Measurements from ENCODE around the gene NKX1-2. TPM values are rescaled to one million over a fixed set of nuclear protein-coding genes. Genes with fewer than 3 reads are reported as not detected.

Gene NKX1-2
- total RNA-seq, 1 experiment from 2014 or later = 0.36 TPM

GRCh38 chr10:124486635-124487034 lies 36.8 kb upstream of the NKX1-2 start:
- no peak overlapping the region for H3K4me3 ChIP-seq (ENCODE audit: low read length)
- H3K4me2 ChIP-seq (ENCODE audit: low read length) = no peak overlapping the region
- no peaks in the 10 kb centered on the region for H3K36me3 ChIP-seq (ENCODE audit: low read depth, low read length)
- no peaks in the 10 kb centered on the region for H3K9me2 ChIP-seq (replicated peaks; ENCODE audit: low read length)
- no peaks in the 10 kb centered on the region for H3K9me3 ChIP-seq (ENCODE audit: low read length)
- no peaks in the 10 kb centered on the region for H4K20me1 ChIP-seq (ENCODE audit: low read length)
- no peaks in the 10 kb centered on the region for H3K27me3 ChIP-seq (ENCODE audit: low read length)
- H3K4me1 ChIP-seq (ENCODE audit: insufficient read depth, low read length) = no peaks in the 10 kb centered on the region
- ATAC-seq (no peak), DNase-seq (no peak)
- H3K27ac ChIP-seq (ENCODE audit: low read length) = no peak overlapping the region
- intact Hi-C loops (cut with micrococcal nuclease) = no loop called here
- ChIA-PET POLR2A (ENCODE audit: unreplicated experiment) (no interaction called here), CTCF (no interaction called here)
- H2AFZ ChIP-seq (ENCODE audit: low read length) = no peak overlapping the region
- TF ChIP-seq EZH2phosphoT487 (IDR thresholded peaks at IDR 0.05; ENCODE audit: borderline replicate concordance, low read length) (no peak), EZH2 (IDR thresholded peaks at IDR 0.05; ENCODE audit: low read length, unreplicated experiment) (no peak), CTCF (conservative IDR thresholded peaks at IDR 0.05; ENCODE audit: low read depth, low read length) (no peak)
- BruUV-seq (replicated peaks) = no TSS peak
- no peaks in the 10 kb centered on the region for H3F3A ChIP-seq (ENCODE audit: low read length, unreplicated experiment)
- no peak overlapping the region for H3K9ac ChIP-seq (ENCODE audit: low read length)
- no peaks in the 10 kb centered on the region for H3K79me2 ChIP-seq (ENCODE audit: low read length)

GRCh38 chr10:124484661-124485060 lies 34.8 kb upstream of the NKX1-2 start:
- no peaks in the 10 kb centered on the region for H3K27me3 ChIP-seq (ENCODE audit: low read length)
- TF ChIP-seq EZH2 (IDR thresholded peaks at IDR 0.05; ENCODE audit: low read length, unreplicated experiment) (no peak), CTCF (conservative IDR thresholded peaks at IDR 0.05; ENCODE audit: low read depth, low read length) (no peak), EZH2phosphoT487 (IDR thresholded peaks at IDR 0.05; ENCODE audit: borderline replicate concordance, low read length) (no peak)
- ATAC-seq (no peak), DNase-seq (no peak)
- no peaks in the 10 kb centered on the region for H4K20me1 ChIP-seq (ENCODE audit: low read length)
- no peak overlapping the region for H3K9ac ChIP-seq (ENCODE audit: low read length)
- ChIA-PET POLR2A (ENCODE audit: unreplicated experiment) (no interaction called here), CTCF (no interaction called here)
- H3K9me3 ChIP-seq (ENCODE audit: low read length) = no peaks in the 10 kb centered on the region
- H3K79me2 ChIP-seq (ENCODE audit: low read length) = no peaks in the 10 kb centered on the region
- no peaks in the 10 kb centered on the region for H3F3A ChIP-seq (ENCODE audit: low read length, unreplicated experiment)
- no peak overlapping the region for H3K27ac ChIP-seq (ENCODE audit: low read length)
- no peak overlapping the region for H3K4me3 ChIP-seq (ENCODE audit: low read length)
- no peaks in the 10 kb centered on the region for H3K4me1 ChIP-seq (ENCODE audit: insufficient read depth, low read length)
- intact Hi-C loops (cut with micrococcal nuclease) = no loop called here
- no TSS peak for BruUV-seq (replicated peaks)
- no peak overlapping the region for H3K4me2 ChIP-seq (ENCODE audit: low read length)
- H2AFZ ChIP-seq (ENCODE audit: low read length) = no peak overlapping the region
- no peaks in the 10 kb centered on the region for H3K9me2 ChIP-seq (replicated peaks; ENCODE audit: low read length)
- H3K36me3 ChIP-seq (ENCODE audit: low read depth, low read length) = no peaks in the 10 kb centered on the region

DNA sequence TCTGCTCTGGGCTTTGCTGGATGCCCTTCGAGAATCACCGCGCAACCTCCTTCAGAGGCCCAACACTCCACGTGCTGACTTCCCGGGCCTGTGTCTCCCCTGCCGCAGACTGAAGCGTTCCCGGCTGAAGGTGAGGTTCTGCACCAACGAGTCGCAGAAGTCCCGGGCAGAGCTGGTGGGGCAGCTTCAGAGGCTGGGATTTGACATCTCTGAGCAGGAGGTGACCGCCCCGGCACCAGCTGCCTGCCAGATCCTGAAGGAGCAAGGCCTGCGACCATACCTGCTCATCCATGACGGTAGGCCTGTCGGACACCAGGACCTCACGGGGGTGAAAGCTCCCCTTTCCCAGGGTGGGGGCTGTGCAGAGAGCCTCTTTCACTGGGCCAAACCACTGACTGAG lies 34.2 kb upstream of the NKX1-2 start:
- H3K4me3 ChIP-seq (ENCODE audit: low read length) = no peak overlapping the region
- H3K36me3 ChIP-seq (ENCODE audit: low read depth, low read length) = no peaks in the 10 kb centered on the region
- no peaks in the 10 kb centered on the region for H3K79me2 ChIP-seq (ENCODE audit: low read length)
- H3K9me3 ChIP-seq (ENCODE audit: low read length) = no peaks in the 10 kb centered on the region
- no peaks in the 10 kb centered on the region for H3F3A ChIP-seq (ENCODE audit: low read length, unreplicated experiment)
- H2AFZ ChIP-seq (ENCODE audit: low read length) = no peak overlapping the region
- H4K20me1 ChIP-seq (ENCODE audit: low read length) = no peaks in the 10 kb centered on the region
- CTCF ChIA-PET = no interaction called here
- no peaks in the 10 kb centered on the region for H3K4me1 ChIP-seq (ENCODE audit: insufficient read depth, low read length)
- H3K27me3 ChIP-seq (ENCODE audit: low read length) = no peaks in the 10 kb centered on the region
- DNase-seq (no peak), ATAC-seq (no peak)
- no TSS peak for BruUV-seq (replicated peaks)
- no peak overlapping the region for H3K27ac ChIP-seq (ENCODE audit: low read length)
- intact Hi-C loops (cut with micrococcal nuclease) = no loop called here
- TF ChIP-seq EZH2 (IDR thresholded peaks at IDR 0.05; ENCODE audit: low read length, unreplicated experiment) = no peak
- no peak for TF ChIP-seq EZH2phosphoT487 (IDR thresholded peaks at IDR 0.05; ENCODE audit: borderline replicate concordance, low read length)
- TF ChIP-seq CTCF (conservative IDR thresholded peaks at IDR 0.05; ENCODE audit: low read depth, low read length) = no peak
- POLR2A ChIA-PET (ENCODE audit: unreplicated experiment) = no interaction called here
- H3K9ac ChIP-seq (ENCODE audit: low read length) = no peak overlapping the region
- H3K4me2 ChIP-seq (ENCODE audit: low read length) = no peak overlapping the region
- no peaks in the 10 kb centered on the region for H3K9me2 ChIP-seq (replicated peaks; ENCODE audit: low read length)
